SH-SY5Y (cell line): ENCODE measurements around the gene USP24.

ENCODE experiments used
- GATA2 ChIP-seq: IDR thresholded peaks from 2 replicates; pipeline ENCODE4 v1.6.1; 2011; ENCODE audit warnings: mild to moderate bottlenecking, low read depth, low read length
- GATA3 ChIP-seq: IDR thresholded peaks from 2 replicates; pipeline ENCODE4 v1.6.1; 2011; ENCODE audit warnings: low read depth, mild to moderate bottlenecking, low read length, moderate library complexity

- TF ChIP-seq GATA2 (no peak), GATA3 (no peak)
Measured at GRCh38 chr1:55146781-55147180, 68.4 kb downstream of the USP24 start.
